AG08395 (cell line): ENCODE data around the gene FAM83E.
"Not testable (repeated sequence)": the region's sequence is repeated elsewhere in the genome, so short reads cannot be mapped to it uniquely, and the experiment has no call there.

Experiments
- DNase-seq: peaks from one replicate; pipeline ENCODE4 v3.0.0; 2012; ENCODE audit warnings: mixed read lengths, low spot score

FAM83E gene

GRCh38 chr19:48611872-48612271 is 3.0 kb downstream of the FAM83E start:
- DNase-seq = no peak

DNA sequence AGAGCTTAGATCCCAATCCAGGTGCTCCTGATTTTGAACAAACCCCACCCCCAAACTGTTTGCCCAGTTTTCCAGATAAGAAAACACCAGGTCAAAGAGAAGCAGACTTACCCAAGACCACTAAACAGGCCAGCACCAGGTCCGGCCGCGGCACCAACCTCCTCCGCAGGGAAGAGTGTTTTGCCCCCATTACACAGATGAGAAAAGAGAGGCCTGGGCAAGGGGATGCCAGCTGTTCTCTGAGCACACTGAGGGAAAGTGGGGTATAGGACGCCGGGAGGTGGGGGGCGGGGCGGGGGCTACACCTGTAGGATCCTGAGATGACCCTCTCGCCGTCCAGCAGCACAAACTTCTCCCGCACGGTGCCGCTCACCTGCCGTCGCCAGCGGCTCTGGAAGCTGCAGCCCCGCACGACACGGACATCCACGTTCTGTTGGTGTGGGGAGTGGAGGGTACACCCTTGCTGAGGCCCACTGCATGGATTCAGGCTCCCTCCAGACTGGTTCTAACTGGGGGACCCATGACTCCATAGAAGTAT is 5.2 kb downstream of the FAM83E start:
- no peak for DNase-seq

DNA sequence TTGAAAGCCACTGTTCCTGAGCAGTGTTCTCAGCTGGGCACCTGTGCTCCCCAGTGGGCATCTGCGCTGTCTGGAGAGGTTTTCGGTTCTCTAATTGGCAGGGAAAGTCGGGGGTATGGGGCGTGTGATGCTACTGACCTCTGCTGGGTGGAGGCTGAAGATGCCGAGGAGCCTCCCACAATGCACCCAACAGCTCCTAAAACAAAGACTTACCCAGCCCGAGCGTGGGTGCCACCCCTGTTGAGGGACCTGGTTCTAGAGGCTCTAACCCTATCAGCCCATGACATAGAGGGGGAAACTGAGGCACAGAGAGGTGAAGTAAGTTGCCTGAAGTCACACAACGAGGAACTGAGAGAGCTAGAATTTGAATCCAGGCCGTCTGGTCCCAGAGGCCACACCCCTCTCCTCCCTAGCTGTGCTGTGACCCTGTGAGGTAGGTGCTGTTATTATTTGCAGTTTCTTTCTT is 6.0 kb downstream of the FAM83E start:
- peak; percentile 73 for DNase-seq

- no peak for DNase-seq
Observed at GRCh38 chr19:48607359-48607755, 7.5 kb downstream of the FAM83E start.

DNA sequence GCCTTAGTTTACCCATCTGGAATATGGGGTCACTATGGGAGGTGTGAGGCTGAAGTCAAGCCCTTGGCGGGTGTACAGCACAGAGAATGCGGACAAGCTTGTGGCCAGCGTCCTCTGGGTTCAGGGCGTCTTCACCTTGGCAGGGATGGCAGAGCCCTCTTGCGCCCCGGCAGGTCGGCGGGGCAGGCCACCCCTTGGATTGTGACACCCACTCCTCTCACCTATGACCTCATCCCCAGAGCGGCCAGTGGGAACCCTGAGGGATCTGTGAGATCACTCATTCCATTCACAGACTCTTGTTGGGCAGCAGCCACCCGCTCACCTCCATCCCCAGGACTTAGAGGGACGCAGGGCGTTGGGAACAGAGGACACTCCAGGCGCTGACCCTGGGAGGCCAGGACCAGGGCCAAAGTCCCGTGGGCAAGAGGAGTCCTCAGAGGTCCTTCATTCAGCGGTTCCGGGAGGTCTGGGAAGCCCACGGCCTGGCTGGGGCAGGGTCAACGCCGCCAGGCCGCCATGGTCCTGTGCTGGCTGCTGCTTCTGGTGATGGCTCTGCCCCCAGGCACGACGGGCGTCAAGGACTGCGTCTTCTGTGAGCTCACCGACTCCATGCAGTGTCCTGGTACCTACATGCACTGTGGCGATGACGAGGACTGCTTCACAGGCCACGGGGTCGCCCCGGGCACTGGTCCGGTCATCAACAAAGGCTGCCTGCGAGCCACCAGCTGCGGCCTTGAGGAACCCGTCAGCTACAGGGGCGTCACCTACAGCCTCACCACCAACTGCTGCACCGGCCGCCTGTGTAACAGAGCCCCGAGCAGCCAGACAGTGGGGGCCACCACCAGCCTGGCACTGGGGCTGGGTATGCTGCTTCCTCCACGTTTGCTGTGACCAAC is 8.2 kb downstream of the FAM83E start, which contains the start of gene SPACA4:
SPACA4 (plus strand) TSS at position 280 of the 896 bp plus-strand sequence; CDS start at position 517, 237 bp downstream.
- no peak for DNase-seq

GRCh38 chr19:48603850-48604249 is 11.0 kb downstream of the FAM83E start:
- DNase-seq = no peak

- DNase-seq = no peak
Observed at GRCh38 chr19:48603449-48603848, 11.4 kb downstream of the FAM83E start.

DNA sequence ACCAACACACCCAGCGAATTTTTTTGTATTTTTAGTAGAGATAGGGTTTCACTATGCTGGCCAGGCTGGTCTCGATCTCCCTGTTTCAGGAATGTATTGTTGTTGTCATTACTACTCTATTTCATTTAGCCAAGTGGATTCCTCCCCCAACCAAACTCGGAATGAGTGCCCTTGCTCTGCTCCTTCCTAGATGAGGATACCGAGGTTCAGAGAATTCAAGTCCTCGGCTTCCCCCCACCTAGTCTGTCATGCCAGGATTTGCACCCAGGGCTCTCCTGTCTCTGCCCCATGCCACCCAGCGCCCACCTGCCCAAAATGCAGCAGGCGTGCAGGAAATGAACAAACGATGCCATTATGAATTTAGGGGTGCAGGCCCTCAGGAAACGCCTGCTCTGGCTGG is 11.9 kb downstream of the FAM83E start:
- no peak for DNase-seq

DNA sequence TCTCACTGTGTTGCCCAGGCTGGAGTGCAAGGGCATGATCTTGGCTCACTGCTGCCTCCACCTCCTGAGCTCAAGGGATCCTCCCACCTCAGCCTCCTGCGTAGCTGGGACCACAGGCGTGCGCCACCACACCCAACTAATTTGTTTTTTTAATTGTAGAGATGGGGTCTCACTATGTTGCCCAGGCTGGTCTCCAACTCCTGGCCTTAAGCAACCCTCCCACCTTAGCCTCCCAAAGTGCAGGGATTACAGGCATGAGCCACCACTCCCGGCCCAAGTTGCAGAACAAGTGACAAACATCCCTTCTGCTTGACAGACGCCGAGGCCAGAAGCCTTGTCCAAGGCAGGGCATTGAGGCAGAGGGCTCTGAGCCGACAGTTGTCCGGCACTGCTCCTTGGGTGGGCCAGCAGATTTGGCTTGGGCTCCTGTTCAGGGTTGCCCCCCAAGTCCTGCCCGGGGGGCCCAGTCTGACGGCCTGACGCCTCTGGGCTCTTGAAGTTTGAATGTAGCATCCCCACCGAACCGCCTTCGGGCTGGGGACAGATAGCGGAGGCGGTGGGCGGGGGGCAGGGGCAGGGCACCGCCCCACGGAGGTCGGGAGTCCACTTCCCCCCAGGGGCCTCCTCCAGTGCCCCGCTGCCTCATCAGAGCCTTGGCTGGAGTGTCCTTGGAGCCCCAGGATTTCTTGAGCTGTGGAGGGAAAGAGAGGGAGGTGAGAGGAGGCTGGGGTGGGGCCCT is 14.0 kb downstream of the FAM83E start:
- DNase-seq = no peak

DNA sequence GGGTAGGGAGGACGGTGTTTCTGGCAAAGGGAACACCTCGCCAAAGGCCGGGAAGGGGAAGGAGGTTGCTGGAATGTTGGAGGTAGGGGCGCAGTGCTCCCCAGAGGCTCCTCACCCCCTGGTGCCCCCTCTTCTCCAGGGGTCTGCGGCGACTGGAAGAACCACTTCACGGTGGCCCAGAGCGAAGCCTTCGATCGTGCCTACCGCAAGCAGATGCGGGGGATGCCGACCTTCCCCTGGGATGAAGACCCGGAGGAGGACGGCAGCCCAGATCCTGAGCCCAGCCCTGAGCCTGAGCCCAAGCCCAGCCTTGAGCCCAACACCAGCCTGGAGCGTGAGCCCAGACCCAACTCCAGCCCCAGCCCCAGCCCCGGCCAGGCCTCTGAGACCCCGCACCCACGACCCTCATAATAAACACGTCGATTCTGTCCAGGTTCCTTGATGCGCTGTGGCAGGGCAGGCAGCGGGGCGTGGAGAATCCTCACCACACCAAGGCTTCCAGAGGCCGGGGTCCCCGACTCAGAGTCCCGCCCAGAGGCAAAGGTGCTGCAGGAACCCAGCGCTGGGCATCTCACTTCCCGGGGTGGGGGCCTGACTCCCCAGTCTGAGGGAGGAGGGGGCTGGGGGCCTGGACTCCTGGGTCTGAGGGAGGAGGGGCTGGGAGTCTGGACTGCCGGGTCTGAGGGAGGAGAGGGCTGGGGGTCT is 15.7 kb downstream of the FAM83E start:
- no peak for DNase-seq

DNA sequence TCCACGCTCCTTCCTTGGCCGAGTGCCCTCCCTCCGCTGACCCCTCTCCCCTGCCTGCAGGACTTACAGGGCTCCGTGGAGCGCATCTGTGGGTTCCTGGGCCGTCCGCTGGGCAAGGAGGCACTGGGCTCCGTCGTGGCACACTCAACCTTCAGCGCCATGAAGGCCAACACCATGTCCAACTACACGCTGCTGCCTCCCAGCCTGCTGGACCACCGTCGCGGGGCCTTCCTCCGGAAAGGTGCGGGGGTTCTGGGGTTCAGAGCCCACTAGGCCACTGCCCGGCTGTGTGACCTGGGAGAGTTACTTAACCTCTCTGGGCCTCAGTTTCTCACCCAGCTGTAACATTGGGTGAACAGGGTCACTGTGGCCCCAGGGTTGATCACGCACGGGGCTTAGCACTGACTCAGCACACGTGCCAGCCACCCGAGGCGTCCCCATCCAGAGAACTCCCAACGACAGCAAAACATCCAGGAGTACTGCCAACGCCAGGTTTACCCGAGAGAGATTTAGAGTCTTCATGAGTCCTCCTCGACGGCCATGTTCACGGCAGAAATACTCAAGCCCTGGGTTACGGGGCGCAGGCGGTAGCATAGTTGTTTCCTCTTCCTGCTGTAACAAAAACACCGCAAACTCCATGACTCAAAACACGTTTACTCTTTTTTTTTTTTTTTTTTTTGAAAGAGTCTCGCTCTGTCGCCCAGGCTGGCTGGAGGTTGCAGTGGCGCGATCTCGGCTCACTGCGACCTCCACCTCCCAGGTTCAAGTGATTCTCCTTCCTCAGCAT is 18.0 kb downstream of the FAM83E start:
- no peak for DNase-seq

- DNase-seq = no peak
Observed at GRCh38 chr19:48596237-48596636, 18.6 kb downstream of the FAM83E start.

DNA sequence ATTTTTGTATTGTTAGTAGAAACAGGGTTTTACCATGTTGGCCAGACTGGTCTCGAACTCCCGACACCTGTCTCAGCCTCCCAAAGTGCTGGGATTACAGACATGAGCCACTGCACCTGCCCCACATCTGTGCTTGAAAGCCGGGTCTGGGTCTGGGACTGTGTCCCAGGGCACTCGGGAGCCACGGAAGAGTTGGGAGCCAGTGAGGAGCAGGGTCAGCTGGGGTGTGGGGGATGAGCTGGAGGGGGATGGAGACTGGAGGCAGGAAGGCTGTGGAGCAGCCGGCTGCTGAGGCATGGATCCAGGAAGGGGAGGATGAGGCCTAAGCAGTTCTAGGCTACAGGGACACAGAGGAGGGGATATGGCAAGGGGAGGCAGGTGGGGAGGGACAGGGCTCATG is 19.0 kb downstream of the FAM83E start:
- DNase-seq = no peak

- DNase-seq = no peak
Observed at GRCh38 chr19:48595171-48595570, 19.7 kb downstream of the FAM83E start.

DNA sequence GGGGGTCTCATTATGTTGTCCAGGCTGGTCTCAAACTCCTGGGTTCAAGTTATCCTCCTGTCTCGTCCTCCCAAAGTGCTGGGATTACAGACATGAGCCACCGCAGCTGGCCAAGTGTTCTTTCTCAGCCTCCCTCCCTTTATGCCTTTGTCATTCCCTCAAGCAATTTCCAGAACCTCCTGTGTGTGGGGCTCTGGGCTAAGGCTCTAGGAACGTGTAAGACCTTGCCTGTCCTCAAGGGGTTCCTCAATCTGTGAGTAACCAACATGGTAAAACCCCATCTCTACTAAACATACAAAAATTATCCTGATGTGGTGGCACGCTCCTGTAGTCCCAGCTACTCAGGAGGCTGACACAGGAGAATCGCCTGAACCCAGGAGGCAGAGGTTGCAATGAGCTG is 23.9 kb downstream of the FAM83E start:
- DNase-seq = no peak

DNA sequence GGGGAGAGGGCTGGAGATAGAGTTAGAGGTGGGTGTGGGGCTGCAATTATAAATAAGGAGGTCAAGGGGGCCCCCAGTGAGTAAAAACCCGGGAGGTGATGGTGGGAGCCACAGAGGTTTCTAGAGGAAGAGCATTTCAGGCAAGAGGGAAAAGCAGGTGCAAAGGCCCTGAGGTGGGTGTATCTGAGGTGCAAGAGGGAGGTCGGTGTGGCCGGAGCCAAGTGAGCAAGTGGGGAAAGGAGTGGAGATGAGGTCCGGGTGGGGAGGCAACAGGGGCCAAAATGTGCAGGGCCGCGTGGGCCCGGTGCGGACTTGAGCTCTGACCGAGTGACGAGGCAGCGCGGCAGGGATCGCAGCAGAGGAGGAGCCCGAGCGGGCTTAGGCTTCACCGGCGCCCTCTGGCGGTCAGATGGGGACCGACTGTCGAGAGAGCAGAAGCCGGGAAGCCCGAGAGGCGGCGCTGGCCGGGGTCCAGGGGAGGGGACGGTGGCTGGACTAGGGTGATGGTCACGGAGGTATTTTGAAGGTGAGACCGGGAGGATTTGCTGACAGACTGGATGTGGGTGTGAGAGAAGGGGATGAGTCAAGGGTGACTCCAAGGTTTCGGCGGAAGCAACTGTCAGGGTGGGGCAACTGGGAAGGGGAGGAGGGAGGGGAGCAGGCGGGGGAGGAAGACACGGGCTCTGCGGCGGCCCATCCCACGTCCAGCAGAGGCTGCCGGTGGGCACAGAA is 26.0 kb downstream of the FAM83E start:
- DNase-seq = peak; percentile 90

DNA sequence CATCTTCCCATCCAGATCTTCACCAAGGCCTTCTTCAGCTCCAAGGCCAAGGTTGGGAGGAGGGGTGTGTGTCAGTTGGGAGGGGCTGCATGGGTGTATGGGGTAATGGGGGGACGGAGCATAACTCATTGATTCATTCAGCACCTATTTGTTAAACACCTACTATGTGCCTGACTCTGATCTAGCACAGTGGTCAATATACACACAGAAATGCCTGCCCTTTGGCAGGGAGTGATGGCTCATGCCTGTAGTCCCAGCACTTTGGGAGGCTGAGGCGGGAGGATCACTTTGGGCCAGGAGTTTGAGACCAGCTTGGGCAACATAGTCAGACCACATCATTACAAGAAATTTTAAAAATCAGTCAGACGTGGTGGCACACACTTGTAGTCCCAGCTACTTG is 27.5 kb downstream of the FAM83E start:
- DNase-seq = no peak

GRCh38 chr19:48582168-48582567 is 32.7 kb downstream of the FAM83E start:
- no peak for DNase-seq

GRCh38 chr19:48578891-48579290 is 36.0 kb downstream of the FAM83E start:
- DNase-seq = no peak

DNA sequence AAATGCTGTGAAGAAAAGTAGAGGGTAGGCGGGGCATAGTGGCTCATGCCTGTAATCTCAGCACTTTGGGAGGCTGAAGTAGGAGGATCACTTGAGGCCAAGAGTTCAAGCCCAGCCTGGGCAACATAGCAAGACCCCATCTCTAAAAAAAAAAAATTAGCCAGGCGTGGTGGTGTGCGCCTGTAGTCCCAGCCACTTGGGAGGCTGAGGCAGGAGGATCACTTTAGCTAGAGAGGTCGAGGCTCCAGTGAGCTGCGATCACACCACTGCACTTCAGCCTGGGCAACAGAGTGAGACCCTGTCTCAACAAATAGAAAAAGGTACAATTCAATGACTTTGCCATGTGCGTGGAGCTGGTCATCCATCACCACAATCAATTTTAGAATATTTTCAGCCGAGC is 37.0 kb downstream of the FAM83E start:
- DNase-seq = not testable (repeated sequence)
